ENCODE results near the gene TNFRSF4.

TNFRSF4 gene

DNA sequence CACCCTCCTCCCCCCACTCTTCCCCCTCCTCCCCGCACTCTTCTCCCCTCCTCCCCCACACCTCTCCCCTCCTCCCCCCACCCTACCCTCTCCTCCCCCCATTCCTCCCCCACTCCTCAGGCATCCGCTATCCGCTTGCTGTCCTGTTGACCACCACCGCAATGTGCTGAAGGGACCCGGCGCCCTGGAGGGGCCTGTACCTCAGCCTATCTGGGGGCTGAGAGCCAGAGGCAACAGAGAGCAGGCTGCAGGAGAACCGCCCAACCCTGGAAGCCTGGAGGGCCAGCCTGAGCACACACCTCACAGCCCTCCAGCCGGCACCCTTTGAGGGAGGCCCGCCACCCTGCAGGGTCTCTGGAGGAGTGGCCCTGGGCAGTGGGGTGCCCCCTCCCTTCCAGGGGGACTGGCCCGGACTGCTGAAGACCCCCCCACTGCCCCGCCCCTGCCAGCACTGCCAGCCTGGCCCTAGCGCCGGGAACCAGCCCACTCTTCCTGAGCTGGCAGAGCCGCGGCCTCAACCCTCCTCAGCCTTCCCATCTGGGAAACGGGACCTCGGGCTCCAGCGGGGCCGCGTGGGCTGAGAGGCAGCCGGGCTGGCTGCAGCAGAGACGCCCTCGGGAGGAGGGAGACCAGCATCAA lies 31.3 kb upstream of the TNFRSF4 start:
- DNase-seq: peak; percentile 8

DNA sequence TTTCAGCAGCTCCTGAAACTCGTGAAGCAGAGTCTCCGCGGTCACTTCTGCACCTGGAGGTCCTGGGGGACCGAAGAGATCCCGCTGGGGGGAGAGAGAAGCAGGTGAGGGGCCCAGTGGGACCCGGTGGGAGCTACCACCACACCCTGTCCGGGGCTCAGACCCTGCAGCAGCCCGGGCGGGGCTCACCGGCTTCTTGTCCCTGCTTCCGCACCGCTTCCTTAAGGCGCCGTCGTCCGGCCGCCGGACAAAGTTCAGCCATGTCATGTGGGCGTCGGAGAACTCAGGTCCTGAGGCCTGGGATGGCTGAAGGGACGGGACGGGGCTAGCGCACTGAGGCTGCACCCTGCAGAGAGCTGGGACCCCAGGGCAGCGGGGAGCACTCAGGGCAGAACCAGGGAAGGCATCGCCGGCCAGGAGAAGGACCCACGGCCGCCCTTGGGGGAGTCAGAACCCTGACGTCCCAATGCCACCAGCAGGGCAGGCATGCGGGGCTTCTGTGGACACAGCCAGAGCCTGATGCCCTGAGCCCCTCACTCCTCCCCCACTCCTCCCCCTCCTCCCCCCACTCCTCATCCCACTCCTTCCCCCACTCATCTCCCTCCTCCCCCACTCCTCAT lies 30.3 kb upstream of the TNFRSF4 start:
- DNase-seq: no peak

DNA sequence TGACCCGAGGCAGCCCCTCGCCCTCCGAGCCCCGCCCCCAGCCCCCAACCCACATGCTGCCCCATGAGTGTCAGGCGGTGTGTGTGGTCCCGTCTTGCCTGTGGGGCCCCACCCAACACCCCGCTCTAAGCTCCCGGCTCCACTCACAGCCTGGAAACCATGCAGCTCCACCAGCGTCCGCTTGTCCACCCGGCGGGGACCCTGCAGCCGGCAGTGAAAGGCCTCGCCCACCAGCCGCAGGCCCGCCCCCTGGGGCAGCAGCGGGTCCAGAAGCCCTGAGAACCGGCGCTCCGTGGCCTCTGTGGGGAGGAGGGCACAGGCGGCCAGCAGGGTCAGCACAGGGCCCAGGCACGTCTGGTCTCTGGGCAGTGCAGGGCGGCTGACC lies 29.8 kb upstream of the TNFRSF4 start:
- DNase-seq: no peak

DNA sequence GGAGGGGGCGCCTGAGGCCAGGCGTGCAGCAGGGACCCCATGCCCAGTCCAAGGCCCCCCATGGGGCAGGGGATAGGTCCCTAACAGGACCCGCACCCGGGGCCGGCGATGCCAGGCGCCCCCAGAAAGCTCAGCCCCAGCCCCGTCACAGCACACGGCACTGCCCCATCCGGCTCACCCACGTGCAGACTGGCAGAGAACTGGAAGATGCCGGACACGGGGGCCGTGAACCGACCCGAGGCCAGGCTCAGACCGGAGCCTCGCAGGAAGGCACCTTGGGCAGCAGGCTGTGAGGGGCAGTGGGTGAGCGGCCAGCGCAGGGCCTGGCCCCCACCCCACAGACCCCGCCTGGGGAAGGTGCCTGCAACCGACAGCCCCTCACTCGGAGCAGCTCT lies 29.3 kb upstream of the TNFRSF4 start:
- no peak for DNase-seq

DNA sequence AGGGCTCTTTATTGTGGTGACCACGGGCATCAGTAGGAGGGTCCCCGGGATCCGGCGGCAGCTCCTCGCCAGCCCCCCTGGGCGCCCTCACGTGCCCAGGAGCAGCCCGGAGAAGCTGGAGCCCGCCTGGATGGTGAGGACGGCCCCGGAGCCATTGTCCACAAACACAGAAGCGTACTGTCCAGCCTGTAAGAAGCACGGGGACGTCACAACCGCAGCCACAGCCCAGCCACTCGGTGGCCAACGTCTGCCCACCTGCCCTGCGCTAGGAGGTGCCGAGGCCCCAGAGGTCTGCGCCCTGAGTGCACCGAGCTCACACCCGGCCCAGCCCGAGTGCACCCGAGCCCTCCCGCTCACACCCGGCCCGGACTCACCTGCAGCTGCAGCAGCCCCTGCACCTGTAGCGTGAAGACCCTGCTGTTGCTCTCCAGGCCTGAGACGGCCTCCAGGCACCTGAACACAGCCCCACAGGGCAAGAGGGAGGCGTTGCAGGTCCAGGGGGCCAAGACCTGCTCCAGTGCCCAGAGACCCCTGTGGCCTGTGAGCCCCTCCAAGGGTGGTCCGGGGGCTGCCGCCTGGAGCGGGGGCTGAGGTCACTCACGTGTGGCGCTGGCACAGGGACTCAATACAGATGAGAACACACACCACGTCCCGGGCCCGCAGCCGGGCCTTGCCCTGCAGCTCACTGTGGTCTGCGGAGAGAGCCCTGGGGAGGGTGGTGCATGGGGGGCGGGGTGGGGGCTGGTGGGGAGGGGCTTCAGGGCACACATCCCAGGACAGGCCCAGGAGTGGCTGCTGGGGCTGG lies 28.7 kb upstream of the TNFRSF4 start:
- DNase-seq: no peak

DNA sequence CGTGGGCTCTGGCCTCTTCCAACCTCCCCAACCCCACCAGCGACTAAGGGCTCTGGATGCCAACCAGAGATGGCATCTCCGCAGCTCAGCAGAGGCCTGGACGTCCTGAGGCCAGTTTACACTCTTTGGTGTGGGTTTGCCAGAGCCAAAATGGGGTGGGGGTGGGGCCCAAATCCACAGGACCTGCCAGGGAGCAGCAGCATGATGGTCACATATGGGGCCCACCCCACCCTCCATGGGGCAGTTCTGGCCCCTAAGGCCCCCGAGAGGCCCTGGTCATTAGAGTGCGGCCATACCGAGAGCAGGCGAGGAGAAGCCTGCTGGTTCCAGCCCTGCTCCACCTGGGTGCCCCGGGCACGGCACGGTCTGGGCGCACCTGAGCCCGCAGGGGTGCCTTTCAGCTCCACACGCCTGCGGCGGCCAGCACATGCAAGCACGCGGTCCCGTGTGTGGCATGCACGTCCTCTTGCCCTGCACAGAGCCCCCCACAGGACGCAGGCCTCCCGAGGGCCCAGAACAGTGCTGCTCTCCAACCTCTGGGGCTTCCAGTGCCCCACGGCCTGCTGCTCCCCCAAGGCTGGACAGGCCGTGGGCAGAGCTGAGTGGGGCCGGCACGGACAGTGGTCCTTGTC lies 27.8 kb upstream of the TNFRSF4 start:
- no peak for DNase-seq

DNA sequence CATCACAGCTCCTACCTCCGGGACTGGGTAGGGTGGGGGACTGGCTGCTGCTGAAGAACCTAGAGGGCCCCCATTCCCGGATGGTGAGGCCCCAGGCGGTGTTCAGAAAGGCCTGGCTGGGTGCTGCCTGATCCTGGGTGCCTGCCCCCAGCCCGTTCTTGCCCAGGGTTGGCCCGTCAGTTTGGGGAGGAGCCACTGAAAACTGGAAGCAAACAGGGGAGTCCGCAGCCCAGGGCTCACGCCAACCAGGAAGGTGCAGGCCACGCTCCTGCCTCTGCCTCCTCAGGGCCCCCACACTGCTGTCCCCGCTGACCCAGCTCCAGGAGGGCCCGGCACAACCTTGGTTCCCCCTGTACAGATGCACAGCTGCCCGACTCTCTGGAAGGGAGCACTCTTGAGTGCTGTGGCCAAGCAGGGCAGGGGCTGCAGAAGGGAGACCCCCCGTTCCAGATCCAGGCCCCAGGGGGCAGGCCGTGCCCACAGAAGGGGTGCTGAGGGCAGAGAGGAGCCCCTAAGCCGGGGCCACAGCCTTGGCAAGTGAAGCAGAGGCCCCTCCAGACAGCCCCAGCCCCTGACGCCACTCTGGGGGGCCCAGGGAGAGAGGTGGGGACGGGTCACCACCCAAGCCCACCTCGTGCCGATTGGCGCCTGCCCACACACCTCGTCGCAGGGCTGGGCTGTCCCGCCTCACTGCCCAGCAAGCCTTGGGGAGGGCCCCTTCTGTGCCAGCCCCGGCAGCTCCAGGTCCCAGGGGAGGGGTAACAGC lies 27.1 kb upstream of the TNFRSF4 start:
- DNase-seq: no peak

DNA sequence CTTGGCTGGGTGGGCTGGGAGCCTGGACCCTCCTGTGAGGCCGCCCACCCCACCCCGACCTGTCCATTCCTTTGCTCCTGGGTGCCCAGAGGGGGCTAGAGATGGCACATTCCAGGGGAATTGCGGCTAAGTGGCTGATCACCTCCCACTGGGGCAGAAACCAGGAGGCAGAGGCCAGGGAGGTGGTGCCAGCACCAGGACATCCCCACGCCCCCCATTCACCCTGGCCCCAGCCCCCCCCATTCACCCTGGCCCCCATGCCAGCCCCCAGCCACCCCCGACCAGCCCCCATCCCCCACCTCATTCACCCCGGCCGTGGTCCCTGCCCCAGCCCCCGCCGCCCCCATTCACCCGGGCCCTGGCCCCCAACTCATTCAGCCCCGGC lies 26.4 kb upstream of the TNFRSF4 start:
- no peak for DNase-seq

DNA sequence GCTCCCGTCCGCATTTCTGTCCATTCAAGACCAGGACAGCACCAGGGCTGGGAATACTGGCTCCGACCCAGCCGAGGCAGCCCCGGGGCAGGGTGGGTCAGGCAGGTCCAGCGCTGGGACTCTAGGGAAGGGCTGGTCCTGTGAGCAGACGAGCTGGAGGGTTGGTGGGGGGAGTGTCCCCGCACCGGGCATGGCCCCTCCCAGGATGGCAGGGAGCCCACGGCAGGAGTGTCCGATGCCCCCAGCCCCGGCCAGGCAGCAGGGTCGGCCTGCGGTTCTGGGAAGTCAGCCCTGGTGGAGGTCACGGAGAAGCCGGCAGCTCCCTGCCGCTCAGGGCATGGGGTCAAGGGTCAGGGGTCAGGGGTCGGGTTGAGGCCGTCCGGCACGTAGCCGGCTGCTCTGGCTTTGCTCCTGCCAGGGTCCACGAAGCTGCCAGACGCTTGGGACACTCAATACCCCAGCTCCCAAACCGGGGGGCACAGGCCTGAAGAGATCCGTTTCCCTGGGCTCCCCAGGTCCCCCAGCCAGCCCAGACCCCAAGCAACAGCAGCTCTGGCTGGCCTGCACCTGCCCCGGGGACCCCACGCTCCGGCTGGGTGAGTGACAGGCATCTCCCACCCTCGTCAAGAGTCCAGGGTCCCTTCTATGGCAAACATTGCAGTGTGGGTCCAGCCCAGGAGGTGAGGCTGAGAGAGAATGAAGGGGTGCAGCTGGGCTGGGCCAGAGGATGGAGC lies 25.8 kb upstream of the TNFRSF4 start:
- no peak for DNase-seq

DNA sequence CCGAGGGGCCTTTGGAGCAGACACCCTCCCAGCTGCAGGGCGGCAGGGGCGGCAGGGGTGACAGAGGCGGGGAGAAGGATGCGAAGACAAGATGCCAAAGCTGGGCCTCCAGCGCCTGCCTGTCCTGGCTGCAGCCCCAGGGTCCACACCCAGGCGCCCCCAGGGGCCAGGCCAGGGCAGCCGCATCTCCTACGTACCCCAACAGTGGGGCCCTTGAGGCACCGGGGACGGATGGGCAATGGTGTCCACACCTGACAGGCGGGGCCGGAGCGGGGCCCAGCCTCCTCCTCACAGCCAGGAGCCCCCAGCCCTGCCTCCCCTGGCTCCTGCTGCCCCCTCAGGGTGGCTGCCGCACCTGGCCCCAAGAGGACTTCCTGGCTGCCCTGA lies 25.3 kb upstream of the TNFRSF4 start:
- DNase-seq: no peak

DNA sequence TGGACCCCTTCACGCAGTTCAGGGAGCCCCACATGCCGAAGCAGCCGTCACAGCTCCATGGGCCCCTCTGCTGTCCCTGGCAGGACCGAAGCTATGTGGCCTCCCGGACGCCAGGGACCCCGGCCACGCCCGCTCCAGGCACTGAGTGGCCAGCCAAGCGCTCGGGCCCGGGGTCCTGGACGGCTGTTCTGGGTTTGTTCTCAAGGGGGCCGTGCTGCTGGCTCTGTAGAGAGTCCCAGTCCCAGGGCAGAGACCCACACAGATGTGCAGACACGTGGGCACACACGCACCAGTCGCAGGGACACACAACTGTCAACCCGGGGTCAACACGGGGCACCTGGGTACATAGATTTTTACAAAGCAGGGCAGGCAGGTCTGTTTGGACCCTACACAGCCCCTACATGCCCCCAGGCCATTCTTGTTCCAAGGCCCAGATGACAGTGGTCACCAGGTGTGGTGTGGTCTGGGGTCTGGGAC lies 24.8 kb upstream of the TNFRSF4 start:
- DNase-seq: no peak

DNA sequence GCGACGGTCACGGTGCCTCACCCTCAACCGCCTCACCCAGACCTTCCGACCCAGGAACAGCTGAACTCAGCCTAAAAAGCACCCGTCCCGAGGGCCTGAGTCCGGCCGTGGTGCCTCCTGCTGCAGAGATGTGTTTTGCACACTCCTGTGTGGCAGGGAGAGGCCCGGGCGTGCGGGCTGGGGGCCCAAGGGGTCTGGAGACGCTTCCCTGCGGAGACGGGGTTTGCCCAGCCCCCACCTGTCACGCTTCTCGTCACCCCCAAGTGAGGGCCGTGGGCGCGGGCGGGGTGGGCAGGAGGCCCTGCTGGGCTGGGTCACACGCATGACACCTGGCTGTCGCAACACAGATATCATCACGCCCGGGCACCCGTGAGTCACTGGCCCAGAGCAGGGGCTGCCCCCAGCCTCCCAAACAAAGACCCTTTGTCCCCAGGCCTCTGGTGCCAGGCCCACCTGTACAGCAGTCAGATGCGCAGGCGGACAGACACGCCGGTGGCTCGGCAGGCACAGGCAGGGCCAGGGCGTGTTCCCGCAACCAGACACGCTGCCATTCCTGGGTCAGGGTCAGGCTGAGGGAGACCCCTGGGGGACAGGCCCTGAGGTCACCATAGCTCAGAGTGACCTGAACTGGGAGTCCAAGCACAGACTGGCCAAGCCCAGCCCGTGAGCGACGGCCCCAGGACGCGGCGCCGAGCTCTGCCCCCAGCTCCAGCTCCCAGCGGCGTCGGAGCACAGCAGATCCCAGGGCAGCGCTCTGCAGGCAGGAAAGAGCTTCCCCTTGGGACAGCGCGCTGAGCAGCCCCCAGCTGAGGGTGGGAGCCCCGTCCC lies 24.1 kb upstream of the TNFRSF4 start:
- no peak for DNase-seq

DNA sequence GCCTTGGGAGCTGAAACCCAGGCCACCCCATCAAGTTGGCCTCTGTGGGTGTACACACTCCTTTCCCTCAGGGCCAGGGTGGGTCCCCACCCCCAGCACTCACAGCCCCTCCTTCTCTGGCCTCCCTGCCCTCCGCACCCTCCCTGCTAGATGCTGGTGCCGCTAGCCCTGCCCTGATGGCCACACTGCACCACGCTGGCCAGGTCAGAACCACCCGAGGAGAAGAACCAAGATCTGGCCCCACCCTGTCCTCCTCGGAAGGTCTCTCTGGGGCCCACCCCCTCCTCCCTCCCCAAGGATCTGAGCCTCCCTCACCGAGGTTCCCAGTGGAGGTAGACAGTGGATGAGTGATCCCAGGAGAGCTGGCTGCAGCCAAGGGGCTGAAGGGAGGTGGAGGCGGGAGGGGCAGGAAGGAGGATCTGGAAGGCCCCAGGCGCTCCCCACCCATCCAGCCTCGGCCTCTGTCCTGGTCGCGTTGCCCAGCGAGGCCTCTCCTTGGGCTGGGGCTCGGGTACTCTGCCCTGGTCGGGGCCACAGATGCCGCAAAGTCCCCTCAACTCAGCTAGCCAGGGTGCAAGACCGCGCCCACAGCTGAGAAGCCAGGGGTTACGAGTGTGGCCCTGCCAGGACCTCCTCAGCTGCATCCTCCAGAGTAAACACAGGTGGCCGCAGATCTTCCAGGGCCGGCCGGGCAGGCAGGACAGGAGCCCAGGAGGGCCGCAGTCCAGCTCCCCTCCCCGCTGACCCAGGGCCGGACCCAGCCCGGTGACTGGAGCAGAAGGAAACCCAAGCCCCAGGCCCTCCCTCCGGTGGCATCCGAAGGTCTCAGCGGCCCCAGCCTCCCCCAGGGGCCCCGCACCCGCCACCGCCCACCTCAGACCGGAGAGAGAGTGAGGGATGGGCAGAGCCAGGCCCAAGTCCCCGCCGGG lies 23.3 kb upstream of the TNFRSF4 start:
- no peak for DNase-seq

DNA sequence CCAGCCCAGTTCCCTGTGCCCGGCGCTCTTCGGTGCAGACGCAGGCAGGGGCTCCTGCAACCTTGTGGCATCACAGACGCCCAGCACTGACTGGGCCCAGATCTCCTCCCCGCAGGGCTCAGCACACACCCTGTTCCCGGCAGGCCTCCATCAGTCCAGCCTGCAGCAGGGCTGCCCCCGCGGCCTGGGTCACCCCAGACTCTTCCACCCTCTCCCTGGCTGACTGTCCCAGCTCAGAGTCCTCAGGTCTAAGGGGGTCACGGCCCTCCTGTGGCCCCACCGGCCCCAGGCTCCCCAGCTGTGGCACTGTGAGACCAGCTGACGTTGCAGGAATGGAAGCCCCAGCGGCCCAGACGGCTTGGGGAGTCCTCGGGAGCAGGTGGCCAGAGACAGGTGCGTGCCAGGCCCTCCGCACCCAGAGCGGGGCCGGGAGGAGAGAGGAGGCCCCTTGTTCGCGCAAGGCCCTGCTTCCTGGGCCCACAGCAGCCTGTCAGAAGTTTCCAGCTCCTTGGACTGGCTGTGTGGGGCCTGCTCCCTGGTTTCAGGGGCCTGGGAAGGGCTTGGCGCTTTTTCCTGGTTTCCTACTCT lies 22.3 kb upstream of the TNFRSF4 start:
- no peak for DNase-seq

DNA sequence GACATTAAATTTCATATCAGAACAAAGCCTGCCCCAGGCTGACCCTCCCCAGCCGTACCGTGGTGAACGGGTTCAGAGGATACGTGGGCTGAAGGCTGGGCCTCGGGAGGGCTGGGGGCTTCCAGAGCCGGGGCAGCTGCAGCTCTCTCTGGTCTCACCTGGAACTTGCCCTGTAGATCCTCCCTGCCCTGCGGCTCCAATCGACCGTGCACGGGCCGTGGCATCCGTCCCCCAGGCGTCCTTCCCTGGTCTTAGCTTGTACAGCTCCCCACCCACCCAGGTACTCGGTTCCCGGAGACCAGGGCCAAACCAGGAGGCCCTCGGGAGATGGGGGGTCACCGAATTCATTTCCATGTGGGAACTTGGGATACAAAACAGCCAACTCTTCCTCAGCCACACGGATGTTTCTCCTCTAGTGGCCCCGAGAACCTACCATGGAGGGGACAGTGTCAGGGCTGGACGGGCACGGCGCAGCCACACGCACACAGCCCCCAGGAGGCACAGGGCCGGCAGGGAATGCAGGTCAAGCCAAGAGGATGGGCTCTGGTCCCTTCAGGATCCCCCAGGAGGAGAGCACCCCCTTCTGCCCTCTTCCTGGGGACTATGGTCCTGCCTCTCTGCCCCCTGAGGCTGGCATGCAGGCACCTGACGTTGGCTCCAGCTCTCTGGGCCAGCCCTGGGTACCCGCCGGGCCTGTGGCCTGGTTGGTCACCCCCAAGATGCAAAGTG lies 21.2 kb upstream of the TNFRSF4 start:
- DNase-seq: no peak

DNA sequence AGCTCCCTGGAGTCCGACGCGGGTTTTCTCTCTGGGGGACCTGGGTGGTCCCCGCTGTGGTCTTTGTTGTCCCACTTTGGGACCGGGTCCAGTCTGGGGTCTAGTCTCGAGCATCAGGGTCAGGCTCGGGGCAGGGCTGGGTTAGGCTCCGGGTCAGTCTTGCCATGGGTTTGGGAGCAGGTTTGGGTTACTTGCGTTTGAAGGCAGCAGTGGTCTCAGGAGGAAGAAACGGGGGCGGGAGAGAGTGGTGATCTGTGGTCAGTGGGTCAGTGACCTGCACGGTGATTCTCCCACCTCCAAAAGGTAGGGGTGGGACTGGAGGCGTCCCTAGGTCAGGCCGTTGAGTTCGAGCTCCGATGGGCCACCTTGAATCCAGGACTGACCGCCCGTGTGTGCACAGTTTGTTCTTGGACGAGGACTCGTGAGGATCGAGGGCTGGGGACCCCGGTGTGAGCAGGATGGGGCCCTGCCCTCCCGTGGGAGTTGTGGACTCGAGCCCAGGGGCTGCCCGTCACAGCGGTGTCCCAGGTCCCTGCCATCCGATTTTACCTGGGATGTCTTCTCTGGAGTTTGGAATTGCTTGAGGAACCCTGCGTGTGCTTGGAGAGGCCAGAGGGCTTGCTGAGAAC lies 20.3 kb upstream of the TNFRSF4 start:
- no peak for DNase-seq

DNA sequence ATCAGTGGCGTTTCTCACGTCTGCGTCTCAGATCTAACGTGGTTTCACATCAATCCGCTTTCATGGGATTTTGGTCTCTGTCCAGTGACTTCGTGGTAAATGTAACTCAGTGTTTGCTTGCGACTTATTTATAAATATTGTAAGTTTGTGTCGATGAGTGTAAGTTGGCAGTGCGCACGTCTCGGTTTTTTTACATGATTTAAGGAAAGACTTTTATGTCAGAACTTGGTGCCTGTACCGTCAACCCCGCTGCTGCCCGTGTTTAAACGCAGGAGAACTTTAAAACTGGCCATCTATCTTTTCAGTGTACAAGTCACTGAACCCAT lies 19.6 kb upstream of the TNFRSF4 start:
- no peak for DNase-seq

DNA sequence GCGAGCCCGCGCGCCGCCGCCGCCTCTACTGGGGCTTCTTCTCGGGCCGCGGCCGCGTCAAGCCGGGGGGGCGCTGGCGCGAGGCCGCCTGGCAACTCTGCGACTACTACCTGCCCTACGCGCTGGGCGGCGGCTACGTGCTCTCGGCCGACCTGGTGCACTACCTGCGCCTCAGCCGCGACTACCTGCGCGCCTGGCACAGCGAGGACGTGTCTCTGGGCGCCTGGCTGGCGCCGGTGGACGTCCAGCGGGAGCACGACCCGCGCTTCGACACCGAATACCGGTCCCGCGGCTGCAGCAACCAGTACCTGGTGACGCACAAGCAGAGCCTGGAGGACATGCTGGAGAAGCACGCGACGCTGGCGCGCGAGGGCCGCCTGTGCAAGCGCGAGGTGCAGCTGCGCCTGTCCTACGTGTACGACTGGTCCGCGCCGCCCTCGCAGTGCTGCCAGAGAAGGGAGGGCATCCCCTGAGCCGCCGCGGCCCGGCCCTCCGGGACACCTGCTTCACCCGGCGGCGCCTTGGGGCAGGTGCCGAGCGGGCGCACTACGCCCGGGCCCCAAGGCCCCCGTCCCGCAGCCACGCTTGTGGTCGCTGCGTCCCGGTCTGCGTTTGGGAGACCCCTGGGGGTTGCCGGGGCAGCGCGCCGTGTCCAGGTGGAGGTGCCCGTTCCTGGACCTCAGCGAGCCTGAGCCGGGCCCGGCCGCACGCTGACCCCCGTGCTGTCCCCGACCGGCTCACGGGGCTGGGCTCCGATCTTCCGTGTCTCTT lies 19.0 kb upstream of the TNFRSF4 start:
- DNase-seq: no peak
